GM18498 (cell line): Measurements from ENCODE around the gene C1QTNF2.
"Not testable (repeated sequence)": the region's sequence is repeated elsewhere in the genome, so short reads cannot be mapped to it uniquely, and the experiment has no call there.

Experiments
- ATAC-seq: cut with Tn5 transposase; IDR thresholded peaks from one replicate; pipeline ENCODE4 v1.9.1; 2021; ENCODE audit warnings: mild to moderate bottlenecking, moderate library complexity; ENCODE audit not compliant: unreplicated experiment

C1QTNF2 gene

GRCh38 chr5:160347448-160347847 lies 23.0 kb downstream of the C1QTNF2 start:
- no peak for ATAC-seq

- no peak for ATAC-seq
Observed at GRCh38 chr5:160342413-160342941, 27.9 kb downstream of the C1QTNF2 start.

GRCh38 chr5:160341309-160341870 lies 29.0 kb downstream of the C1QTNF2 start:
- no peak for ATAC-seq

GRCh38 chr5:160340513-160340912 lies 29.9 kb downstream of the C1QTNF2 start:
- not testable (repeated sequence) for ATAC-seq

GRCh38 chr5:160339406-160340130 lies 30.9 kb downstream of the C1QTNF2 start:
- no peak for ATAC-seq

- not testable (repeated sequence) for ATAC-seq
Observed at GRCh38 chr5:160334716-160335115, 35.7 kb downstream of the C1QTNF2 start.

- ATAC-seq: no peak
Observed at GRCh38 chr5:160333721-160334120, 36.7 kb downstream of the C1QTNF2 start.

GRCh38 chr5:160330212-160330611 lies 40.2 kb downstream of the C1QTNF2 start:
- ATAC-seq: no peak

- no peak for ATAC-seq
Observed at GRCh38 chr5:160327818-160328217, 42.6 kb downstream of the C1QTNF2 start.

GRCh38 chr5:160326981-160327380 lies 43.4 kb downstream of the C1QTNF2 start:
- no peak for ATAC-seq

GRCh38 chr5:160325716-160326115 lies 44.7 kb downstream of the C1QTNF2 start:
- ATAC-seq: no peak

GRCh38 chr5:160324886-160325285 lies 45.5 kb downstream of the C1QTNF2 start:
- ATAC-seq: no peak

GRCh38 chr5:160318409-160318808 lies 52.0 kb downstream of the C1QTNF2 start:
- no peak for ATAC-seq

GRCh38 chr5:160317434-160317833 lies 53.0 kb downstream of the C1QTNF2 start:
- no peak for ATAC-seq

- no peak for ATAC-seq
Observed at GRCh38 chr5:160315968-160316367, 54.5 kb downstream of the C1QTNF2 start.

GRCh38 chr5:160312960-160313727 lies 57.3 kb downstream of the C1QTNF2 start:
- ATAC-seq: no peak

- ATAC-seq: peak; percentile 62
Observed at GRCh38 chr5:160312134-160312959, 58.1 kb downstream of the C1QTNF2 start, which contains the start of gene CCNJL. CCNJL (minus strand) TSS chr5:160312564; CDS start chr5:160311923, 641 bp downstream.

GRCh38 chr5:160311491-160312133 lies 58.8 kb downstream of the C1QTNF2 start:
- ATAC-seq: peak; percentile 16

- no peak for ATAC-seq
Observed at GRCh38 chr5:160310552-160311295, 59.7 kb downstream of the C1QTNF2 start.
